Gastrocnemius medialis (tissue), 4 donors: ENCODE data around the gene TTC24. TPM values are rescaled to one million over a fixed set of nuclear protein-coding genes. Genes with fewer than 3 reads are reported as not detected.
A peak's percentile ranks its signal among the peaks of the same experiment; 100 is the strongest.

Experiments used
- ATAC-seq, 2 donors: fragments of 150-250 bp; one replicate each; pipeline ENCODE4 v1.9.1; 2016
- DNase-seq, 2 donors: peaks; one replicate each; pipeline ENCODE4 v3.0.0-alpha.2; 2019
- H3K27ac ChIP-seq, 4 donors: fragments of 200-600 bp; sonication (generic); 1 replicate in 1 of 4; 2 replicates in 3 of 4; pipeline ENCODE4 v1.5.1; 2016 to 2018; ENCODE audit warnings: mild to moderate bottlenecking in 2 of 4, moderate library complexity in 1 of 4
- H3K27me3 ChIP-seq, 3 donors: fragments of 200-600 bp; sonication (generic) in 2 of 3; 1 replicate in 1 of 3; 2 replicates in 2 of 3; pipeline versions ENCODE4 v1.5.1 to v1.6.0; 2016 to 2019; ENCODE audit warnings: mild to moderate bottlenecking in 1 of 3, moderate library complexity in 1 of 3
- H3K36me3 ChIP-seq, 2 donors: fragments of 200-600 bp; sonication (generic) in 1 of 2; one replicate each; pipeline ENCODE4 v1.5.1; 2017 to 2018
- H3K4me1 ChIP-seq, 2 donors: fragments of 200-600 bp; sonication (generic) in 1 of 2; one replicate each; pipeline ENCODE4 v1.5.1; 2016 to 2017; ENCODE audit warnings: mild to moderate bottlenecking in 2 of 2
- H3K4me3 ChIP-seq, 4 donors: fragments of 200-600 bp; sonication (generic) in 3 of 4; 1 replicate in 1 of 4; 2 replicates in 3 of 4; pipeline ENCODE4 v1.5.1; 2016 to 2019; ENCODE audit warnings: mild to moderate bottlenecking in 2 of 4
- H3K9me3 ChIP-seq, 3 donors: fragments of 200-600 bp; sonication (generic) in 2 of 3; 1 replicate in 1 of 3; 2 replicates in 2 of 3; pipeline ENCODE4 v1.5.1; 2016 to 2019
- POLR2A ChIP-seq, 2 donors: fragments of 450-650 bp; IDR thresholded peaks; one replicate each; pipeline ENCODE4 v1.6.1; 2017; ENCODE audit warnings: antibody characterized with exemption in 2 of 2, mild to moderate bottlenecking in 2 of 2, moderate library complexity in 2 of 2
- in situ Hi-C, 4 donors: fragments of 200-750 bp; cut with MboI; loops; one replicate each; pipeline versions ENCODE4 v1.15.0 to v1.8.0; 2017; ENCODE audit warnings: low sequenced_read_pairs in 4 of 4
- intact Hi-C: fragments of 100-400 bp; cut with DNase I; formaldehyde crosslinking; loops from one replicate; pipeline ENCODE4 v1.15.1; 2023; ENCODE audit warnings: low total_unique reads
- total RNA-seq, 4 donors: library from RNA; depleted of rRNA; stranded (reverse); fragments of >200 nt; gene quantifications; one replicate each; pipeline versions ENCODE4 v1.1.0 to v1.2.3, GENCODE V29; 2016
- TF ChIP-seq, protein P1 (sequence below), 5 experiments: fragments of 450-650 bp in 3 of 5; fragments of 200-600 bp in 2 of 5; sonication (generic) in 2 of 5; IDR thresholded peaks in 4 of 5; conservative IDR thresholded peaks in 1 of 5; 1 replicate in 4 of 5; 2 replicates in 1 of 5; pipeline ENCODE4 v1.5.1; 2016 to 2019; ENCODE audit warnings: antibody characterized with exemption in 5 of 5, mild to moderate bottlenecking in 3 of 5, moderate library complexity in 3 of 5

TTC24 gene
- total RNA-seq, 4 donors from 2014 or later, result 3.6 TPM; not detected in 3

DNA sequence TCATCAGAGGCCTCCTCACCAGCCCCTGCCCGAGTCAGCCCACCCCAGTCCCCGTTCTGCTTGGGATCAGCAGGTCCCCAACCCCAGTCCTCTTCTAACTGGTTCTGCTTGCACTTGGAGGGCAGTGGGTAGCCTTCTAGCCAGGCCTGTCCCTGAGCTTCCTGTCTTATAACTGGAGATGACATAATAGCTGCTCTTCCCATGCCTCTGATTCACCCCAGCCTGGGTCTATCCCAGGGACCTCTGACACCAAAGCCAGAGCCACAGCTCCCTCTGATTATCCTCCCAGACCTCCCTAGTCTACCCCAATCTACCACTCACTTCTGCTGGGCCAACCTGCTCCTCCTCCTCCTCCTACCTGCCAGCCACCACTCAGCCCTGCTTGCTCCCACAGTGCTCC is 38.6 kb upstream of the TTC24 start:
- in situ Hi-C loops (no loop called here), intact Hi-C loops (loop anchor here (10.0 kb wide), 1 partner anchor 156 kb away; no protein-coding TSS in a partner anchor)
- ATAC-seq, result peak in 1 of 2 donors; percentile 43

DNA sequence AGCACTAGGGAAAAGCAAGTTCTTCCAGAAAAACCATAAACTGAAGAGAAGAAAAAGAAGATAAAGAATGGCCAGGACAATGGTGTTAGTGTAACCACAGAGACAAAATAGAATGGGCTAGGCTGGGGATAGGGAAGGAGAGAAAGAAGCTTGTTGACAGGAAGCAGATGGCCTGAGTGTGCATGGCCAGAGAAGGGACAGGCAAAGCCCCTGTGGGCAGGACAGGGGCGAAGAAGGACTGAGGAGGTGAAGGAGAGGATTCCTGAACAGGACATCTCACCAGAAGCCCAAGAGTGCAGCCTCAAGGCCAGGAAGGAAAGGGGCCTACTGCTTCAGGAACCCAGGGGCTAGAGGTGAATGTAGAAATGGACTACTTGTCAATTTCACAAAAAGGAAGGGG is 36.5 kb upstream of the TTC24 start:
- no peak overlapping the region for H3K4me3 ChIP-seq
- intact Hi-C loops, result loop anchor here (10.0 kb wide), 1 partner anchor 158 kb away; no protein-coding TSS in a partner anchor
- no peak for ATAC-seq
- no peaks in the 10 kb centered on the region for H3K4me1 ChIP-seq
- H3K27me3 ChIP-seq, result no peaks in the 10 kb centered on the region
- no peak overlapping the region for H3K27ac ChIP-seq
- in situ Hi-C loops, result no loop called here
- DNase-seq, result peak in 1 of 2 donors; percentile 8
- no peaks in the 10 kb centered on the region for H3K9me3 ChIP-seq
- TF ChIP-seq, protein P1, sequence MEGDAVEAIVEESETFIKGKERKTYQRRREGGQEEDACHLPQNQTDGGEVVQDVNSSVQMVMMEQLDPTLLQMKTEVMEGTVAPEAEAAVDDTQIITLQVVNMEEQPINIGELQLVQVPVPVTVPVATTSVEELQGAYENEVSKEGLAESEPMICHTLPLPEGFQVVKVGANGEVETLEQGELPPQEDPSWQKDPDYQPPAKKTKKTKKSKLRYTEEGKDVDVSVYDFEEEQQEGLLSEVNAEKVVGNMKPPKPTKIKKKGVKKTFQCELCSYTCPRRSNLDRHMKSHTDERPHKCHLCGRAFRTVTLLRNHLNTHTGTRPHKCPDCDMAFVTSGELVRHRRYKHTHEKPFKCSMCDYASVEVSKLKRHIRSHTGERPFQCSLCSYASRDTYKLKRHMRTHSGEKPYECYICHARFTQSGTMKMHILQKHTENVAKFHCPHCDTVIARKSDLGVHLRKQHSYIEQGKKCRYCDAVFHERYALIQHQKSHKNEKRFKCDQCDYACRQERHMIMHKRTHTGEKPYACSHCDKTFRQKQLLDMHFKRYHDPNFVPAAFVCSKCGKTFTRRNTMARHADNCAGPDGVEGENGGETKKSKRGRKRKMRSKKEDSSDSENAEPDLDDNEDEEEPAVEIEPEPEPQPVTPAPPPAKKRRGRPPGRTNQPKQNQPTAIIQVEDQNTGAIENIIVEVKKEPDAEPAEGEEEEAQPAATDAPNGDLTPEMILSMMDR (IDR thresholded peaks at IDR 0.05 in 4 of 5, conservative IDR thresholded peaks at IDR 0.05 in 1 of 5), result no peak
- no peak for TF ChIP-seq POLR2A (IDR thresholded peaks at IDR 0.05)
- H3K36me3 ChIP-seq, result no peaks in the 10 kb centered on the region

More for the DNA sequence above, 38.6 kb upstream of the TTC24 start:
- H3K36me3 ChIP-seq, result no peaks in the 10 kb centered on the region
- no peaks in the 10 kb centered on the region for H3K4me1 ChIP-seq
- no peak overlapping the region for H3K27ac ChIP-seq
- TF ChIP-seq, protein P1 (IDR thresholded peaks at IDR 0.05 in 4 of 5, conservative IDR thresholded peaks at IDR 0.05 in 1 of 5), result no peak
- TF ChIP-seq POLR2A (IDR thresholded peaks at IDR 0.05), result no peak
- no peaks in the 10 kb centered on the region for H3K9me3 ChIP-seq
- H3K4me3 ChIP-seq, result no peak overlapping the region
- DNase-seq, result peak in 1 of 2 donors; percentile 10
- H3K27me3 ChIP-seq, result no peaks in the 10 kb centered on the region

DNA sequence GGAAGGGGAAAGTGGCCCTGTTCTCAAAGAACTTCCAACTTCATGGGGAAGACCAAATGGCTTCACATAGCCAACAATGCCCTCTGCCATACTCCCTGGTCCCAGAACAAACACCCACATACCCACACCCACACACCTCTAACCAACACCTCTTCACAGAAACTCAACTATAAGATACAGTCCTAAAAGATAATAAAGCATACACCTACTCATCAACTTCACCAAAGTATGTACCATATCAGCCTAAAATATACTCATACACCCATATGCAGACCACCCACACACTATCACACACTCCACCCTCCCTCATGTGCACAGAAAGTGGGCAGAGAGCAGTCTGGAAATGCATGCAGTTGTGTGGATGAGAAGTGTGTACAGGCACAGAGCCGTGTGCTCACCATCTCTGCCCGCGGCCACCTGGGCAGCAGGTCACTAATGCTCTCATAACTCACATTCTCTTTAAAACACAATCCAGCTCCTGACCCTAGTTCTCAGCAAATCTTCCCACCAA is 34.9 kb upstream of the TTC24 start:
- in situ Hi-C loops, result no loop called here
- Histone ChIP-seq H3K27ac (no peak overlapping the region), H3K27me3 (no peaks in the 10 kb centered on the region), H3K36me3 (no peaks in the 10 kb centered on the region), H3K4me1 (no peaks in the 10 kb centered on the region), H3K4me3 (no peak overlapping the region), H3K9me3 (no peaks in the 10 kb centered on the region)
- TF ChIP-seq, protein P1 (IDR thresholded peaks at IDR 0.05 in 4 of 5, conservative IDR thresholded peaks at IDR 0.05 in 1 of 5), result no peak
- no peak for TF ChIP-seq POLR2A (IDR thresholded peaks at IDR 0.05)
- ATAC-seq (no peak), DNase-seq (peak in 1 of 2 donors; percentile 1)
- intact Hi-C loops, result loop anchor here (10.0 kb wide), 1 partner anchor 160 kb away; no protein-coding TSS in a partner anchor

DNA sequence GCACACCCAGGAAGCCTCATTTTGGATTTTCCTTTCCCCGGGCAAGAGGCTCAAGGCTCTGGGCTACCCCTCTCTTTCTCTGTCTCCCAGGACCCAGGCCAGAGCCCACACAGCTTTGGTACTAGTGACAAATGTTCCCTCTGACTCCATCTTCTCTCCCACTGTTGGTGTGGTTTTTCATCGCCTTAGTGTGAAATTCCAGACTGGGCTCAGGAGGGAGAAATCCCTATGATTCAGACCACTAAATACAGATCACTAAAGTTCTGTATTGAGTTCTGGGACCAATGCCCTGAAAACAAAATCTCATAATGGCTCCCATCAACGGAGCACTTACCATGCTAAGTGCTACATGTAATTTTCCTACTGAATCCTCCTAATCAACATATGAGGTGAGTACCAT is 33.3 kb upstream of the TTC24 start:
- no peaks in the 10 kb centered on the region for H3K9me3 ChIP-seq
- no peaks in the 10 kb centered on the region for H3K27me3 ChIP-seq

More for the DNA sequence above, 33.3 kb upstream of the TTC24 start:
- in situ Hi-C loops (no loop called here), intact Hi-C loops (loop anchor here (10.0 kb wide), 1 partner anchor 161 kb away; no protein-coding TSS in a partner anchor)
- no peaks in the 10 kb centered on the region for H3K4me1 ChIP-seq
- peak overlapping the region in 1 of 4 donors; percentile 41 for H3K27ac ChIP-seq
- DNase-seq, result no peak
- H3K36me3 ChIP-seq, result no peaks in the 10 kb centered on the region
- ATAC-seq, result peak; percentile 35 to 74
- no peak for TF ChIP-seq POLR2A (IDR thresholded peaks at IDR 0.05)
- TF ChIP-seq, protein P1 (IDR thresholded peaks at IDR 0.05 in 4 of 5, conservative IDR thresholded peaks at IDR 0.05 in 1 of 5), result no peak
- no peak overlapping the region for H3K4me3 ChIP-seq
